HG02678 (cell line): Measurements from ENCODE around the gene NBEA.
"Not testable (repeated sequence)": the region's sequence is repeated elsewhere in the genome, so short reads cannot be mapped to it uniquely, and the experiment has no call there.

Experiments
- ATAC-seq: cut with Tn5 transposase; IDR thresholded peaks from one replicate; pipeline ENCODE4 v1.9.1; 2021; ENCODE audit warnings: mild to moderate bottlenecking, moderate library complexity; ENCODE audit not compliant: unreplicated experiment

The NBEA gene

DNA sequence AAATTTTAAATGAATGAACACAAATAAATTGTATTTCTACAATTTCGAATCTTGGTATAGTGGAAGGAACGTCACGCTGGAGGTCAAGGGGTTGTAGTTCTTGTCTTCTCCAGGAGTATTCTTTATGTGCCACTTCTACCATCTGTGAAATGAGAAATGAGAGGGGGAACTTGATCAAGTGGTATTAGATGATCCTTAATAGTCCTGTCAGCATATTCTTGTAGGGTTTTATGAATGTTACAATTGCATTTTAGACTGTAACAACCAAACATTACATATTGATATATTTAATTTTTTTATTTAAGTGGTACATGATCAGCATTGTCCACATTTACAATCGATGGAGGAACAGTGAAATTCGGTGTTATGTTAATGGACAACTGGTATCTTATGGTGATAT, 113.6 kb downstream of the NBEA start:
- no peak for ATAC-seq

DNA sequence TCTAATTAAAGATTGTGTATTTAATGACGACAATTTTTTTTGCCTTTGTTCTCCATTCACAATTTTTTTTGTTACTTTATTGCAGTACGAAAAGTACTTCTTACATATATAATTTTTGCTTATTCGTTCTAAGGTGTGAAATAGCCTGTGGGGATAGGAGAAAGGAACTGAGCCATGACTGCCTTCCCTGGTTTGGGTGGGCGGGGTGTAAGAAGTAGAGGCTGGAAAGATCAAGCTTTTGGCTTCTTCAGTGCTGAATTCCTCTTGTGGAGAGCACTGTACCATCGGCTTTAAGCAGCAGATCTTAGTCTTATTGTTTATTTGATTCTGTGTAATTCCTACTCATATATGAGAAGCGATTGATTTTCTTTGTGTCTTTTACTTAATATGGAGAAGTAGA, 115.8 kb downstream of the NBEA start:
- no peak for ATAC-seq

DNA sequence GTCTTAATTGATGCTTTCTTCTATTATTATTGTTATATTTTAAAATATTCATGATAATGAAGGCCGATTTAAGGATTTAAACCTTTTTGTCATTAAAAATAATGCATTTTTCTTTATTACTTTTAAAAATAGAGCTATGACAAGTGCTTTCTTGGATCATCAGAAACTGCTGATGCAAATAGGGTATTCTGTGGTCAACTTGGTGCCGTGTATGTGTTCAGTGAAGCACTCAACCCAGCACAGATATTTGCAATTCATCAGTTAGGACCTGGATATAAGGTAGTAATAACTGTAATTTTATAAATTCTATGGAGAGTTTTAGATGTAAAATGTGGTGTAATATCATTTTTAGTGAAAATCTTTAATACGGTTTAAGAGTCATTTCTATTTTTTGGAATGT, 116.5 kb downstream of the NBEA start:
- peak; percentile 92 for ATAC-seq

DNA sequence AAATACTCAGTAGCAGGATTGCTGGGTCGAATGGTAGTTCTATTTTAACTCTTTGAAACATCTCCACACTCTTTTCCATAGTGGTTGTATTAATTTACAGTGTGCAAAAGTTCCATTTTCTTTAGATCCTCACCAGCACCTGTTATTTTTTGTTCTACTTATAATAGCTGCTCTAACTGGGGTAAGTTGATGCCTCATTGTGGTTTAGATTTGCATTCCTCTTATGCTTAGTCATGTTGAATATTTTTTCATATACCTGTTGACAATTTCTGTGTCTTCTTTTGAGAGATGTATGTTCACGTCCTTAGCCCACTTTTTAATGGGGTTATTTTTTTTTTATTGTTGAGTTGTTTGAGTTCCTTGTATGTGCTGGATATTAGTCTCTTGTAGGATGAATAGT, 144.6 kb downstream of the NBEA start:
- ATAC-seq: no peak

DNA sequence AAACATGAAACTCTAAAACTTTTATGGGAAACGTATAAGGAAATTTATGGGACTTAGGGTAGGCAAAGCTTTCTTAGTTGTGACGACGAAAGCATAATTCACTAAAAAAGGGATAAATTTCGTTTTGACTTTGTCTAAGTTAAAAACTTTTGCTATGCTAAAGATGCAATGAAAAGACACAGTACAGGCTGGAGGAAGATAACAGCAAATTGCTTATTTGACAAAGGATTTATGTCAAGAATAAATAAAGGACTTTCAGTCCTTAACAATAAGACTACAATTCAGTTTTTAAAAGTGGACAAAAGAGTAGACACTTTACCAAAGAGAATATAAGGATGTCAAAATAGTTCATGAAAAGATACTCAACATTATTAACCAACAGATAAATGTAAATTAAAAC, 150.2 kb downstream of the NBEA start:
- no peak for ATAC-seq

DNA sequence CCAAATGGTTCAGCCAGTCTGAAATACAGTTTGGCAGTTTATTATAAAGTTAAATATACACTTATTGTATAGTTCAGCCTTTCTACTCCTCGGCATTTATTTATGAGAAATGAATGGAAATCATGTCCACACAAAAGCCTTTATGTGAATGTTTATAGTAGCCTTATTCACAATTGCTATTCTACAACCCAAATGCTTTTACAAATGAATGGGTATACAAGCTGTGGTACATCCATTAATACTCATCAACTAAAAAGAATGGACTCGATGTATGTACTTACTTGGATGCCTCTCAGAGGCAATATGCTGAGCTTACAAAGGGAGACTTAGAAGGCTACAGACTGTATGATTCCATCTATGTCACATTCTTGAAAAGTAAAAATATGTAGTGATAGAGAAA, 150.7 kb downstream of the NBEA start:
- no peak for ATAC-seq

DNA sequence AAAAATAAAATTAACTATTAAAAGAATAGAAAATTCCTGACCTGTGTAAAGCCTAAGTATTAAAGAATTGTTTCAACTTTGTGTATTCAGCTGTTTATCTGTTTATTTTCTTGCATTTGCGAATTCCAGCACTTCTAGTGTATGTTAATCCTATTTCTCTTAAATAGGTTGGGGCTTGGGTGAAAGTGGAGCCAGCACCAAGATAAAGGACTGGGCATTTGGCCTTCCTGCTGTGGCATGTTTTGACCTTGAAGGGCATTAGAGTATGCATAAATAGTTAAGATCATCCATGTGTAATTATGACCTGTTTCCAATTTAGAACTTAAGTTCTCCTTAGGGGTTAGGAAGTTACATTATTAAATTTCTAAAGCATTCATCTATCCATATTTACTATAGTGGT, 151.3 kb downstream of the NBEA start:
- ATAC-seq: no peak

DNA sequence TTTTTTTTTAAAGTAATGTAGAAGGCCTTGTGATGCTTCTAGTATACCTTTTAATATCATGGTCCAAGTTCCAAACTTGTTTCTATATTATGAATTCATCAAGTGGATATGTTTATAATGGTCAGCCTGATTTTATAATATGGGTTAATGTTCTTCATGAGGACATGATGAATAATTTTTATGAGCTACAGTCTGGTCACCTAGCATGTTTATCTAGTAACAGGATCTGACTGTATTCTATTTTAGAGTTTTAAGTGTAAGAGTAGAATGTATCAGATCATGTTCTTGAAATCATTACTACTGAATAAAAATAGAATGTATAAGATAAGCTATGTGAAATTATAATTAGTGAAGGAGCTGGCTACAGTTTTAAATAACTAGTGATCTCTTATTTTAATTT, 164.7 kb downstream of the NBEA start:
- ATAC-seq: not testable (repeated sequence)

DNA sequence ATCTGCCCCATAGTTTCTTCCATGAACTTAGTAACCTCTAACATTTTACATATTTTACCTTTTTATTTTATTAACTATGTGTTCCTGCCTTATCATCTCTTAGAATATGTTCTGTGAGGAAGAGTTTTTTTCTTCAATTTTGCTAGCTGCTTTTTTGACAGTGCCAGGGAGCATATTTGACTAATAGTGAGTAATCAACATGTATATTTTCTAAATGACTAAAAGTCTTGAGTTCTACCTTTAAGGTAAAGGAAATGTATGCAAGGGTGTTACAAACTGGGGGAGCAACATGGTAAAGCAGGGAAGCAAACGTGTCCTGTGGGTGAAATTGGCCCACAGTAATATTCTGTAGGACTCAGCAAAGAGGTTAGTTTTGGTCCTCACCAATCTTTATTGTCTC, 165.5 kb downstream of the NBEA start:
- ATAC-seq: no peak

DNA sequence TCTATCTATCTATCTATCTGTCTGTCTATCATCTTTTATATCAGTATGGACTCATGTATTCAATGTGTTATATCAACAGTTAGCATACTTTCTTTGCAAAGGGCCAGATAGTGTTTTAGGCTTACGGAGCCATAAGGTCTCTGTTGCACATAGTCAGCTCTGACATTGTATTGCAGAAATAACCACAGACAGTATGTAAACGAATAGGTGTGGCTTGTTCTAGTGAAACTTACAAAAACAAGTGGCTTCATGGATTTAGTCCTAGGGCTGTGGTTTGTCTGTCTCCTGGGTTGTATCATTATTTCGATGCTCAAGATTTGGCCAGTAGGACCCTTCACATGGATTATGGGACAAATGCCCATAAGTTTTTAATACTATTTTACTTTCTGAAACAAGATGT, 171.5 kb downstream of the NBEA start:
- ATAC-seq: not testable (repeated sequence)

DNA sequence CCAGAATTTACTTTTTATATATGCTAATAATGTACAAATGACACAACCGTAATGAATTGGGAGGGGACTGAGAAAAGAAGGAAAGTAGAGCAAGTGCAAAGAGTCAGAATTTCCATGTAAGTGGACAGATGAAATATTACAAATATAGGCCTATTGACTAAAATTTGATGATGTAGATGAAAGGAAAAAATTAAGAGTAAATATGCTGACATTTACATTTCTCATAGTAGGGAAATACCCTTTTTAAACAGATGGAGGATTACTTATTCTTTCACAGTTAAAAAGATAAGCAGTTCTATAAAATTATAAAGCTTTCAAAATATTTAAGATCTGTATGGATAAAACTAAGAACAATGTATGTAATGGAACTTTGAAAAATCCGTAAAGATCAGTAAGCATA, 185.4 kb downstream of the NBEA start:
- ATAC-seq: no peak

DNA sequence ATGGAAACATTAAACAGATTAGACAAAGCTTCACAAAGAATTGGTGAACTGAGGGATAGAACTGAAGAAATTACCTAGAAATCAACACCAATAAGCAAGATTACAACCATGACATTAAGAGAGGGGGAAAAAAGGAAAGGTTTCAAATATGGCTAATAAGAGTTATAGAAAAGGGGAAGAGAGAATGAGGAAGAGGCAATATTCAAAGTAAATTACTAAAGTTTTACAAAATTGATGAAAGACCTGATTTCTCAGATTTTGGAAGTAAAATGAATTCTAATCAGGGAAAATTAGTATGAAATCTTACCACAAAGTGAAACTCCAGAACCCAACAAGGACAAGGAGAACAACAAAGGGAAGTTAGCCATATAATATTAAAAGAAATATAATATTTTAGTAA, 187.4 kb downstream of the NBEA start:
- no peak for ATAC-seq

DNA sequence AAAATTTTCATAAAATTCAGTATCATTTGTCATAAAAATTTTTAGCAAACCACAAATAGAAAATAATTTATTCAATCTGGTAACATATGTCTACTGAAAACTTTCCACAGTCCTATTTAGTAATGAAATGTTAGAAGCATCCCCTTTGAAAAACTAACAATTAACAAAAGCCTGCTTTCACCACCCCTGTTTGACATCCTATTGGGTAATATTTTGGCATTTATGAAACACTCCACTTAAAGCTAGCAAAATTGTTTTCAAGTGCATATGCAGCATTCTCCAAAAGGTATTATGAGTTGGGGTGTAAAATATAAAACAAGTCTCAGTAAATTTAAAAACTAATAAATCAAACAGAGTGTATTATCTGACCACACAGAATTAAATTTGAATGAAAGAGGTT, 189.4 kb downstream of the NBEA start:
- no peak for ATAC-seq

DNA sequence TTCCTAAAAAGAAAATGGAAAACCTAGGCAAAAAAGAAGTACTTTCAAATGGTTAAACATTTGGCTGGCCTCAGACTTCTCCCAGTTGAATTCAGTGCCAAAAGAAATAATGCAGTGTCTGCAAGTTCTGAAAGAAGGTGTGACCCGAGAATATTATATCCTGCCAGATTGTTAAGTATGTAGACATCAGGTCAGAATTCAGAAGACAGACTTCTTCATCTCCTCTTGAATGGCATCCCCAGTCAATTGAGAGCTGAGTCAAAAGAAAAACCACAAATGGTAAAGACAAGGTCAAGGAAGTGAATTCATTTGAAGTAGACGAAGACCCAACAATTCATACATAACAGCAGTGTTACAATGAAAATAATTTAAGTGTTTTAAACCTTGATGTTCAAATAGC, 194.5 kb downstream of the NBEA start:
- no peak for ATAC-seq

DNA sequence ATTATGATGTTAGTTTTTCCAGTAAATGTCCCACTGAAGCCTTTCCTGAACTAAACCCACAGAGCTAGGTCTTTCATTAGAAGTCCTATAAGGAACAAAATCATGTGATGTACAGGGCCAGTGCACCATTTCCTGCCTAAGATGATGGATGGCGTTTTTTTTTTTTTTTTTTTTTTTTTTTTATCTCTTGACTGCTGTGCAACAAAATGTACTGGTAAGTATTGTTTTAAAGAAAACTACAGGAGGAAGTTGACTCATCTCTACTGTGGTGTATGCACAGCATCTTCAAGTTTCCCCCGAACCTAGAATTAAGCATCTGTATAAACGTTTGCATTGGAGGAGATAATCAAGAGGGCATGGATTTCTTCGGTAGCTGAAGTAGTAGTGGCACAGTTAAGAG, 197.5 kb downstream of the NBEA start:
- ATAC-seq: no peak

DNA sequence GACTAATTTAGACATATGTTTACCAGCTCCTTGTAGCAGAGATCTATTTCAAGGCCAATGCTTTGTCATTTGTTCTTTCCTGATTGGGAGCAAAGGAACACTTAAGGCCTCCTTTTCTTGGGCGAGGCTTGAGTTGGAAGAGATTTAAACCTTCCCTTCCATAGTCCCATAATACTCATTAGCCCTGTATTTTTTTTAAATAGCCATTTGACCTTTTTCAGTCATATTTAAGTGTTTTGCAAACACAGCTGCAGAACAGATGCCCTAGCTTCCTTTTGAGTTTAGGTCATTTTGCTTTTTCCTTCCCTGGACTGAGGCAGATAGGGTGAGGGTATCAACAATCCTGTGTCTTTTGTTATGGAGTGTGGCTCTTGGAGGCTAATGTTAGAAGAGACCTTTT, 198.3 kb downstream of the NBEA start:
- ATAC-seq: no peak

DNA sequence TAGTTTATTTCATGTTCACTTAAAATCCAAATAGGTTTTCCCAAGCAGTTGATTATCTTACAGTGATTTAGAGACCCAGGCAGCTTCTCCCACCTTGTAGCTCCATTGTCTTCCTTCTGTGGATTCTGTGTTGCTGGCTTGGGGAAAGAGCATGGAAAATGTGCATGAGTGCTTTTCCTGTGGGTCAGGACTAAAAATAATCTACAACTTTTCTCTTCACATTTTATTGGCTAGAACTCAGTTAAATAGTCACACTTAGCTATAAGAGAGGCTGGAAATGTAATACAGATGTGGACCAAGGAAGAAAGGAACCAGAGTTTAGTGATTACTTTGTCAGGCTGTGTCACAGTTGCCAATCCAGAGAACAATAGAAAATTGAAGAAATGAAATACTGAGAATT, 198.8 kb downstream of the NBEA start:
- ATAC-seq: no peak

DNA sequence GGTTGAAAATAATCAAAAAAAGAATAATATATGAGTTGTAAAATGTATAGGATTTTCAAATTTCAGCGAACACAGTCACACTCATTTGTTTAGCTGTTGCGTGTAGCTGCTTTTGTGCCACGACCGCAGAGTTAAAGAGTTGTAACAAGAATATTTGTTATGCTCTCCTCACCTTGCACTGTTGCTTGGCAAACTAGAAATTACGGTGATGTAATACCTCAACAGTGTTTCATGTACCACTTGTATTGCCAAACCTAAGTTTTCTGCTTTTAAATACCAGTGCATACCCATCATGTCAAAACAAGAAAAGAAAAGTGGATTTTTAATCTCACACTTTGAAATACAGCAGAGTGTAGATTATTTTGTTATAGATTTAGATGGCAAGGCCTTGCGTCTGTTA, 201.1 kb downstream of the NBEA start:
- ATAC-seq: no peak

DNA sequence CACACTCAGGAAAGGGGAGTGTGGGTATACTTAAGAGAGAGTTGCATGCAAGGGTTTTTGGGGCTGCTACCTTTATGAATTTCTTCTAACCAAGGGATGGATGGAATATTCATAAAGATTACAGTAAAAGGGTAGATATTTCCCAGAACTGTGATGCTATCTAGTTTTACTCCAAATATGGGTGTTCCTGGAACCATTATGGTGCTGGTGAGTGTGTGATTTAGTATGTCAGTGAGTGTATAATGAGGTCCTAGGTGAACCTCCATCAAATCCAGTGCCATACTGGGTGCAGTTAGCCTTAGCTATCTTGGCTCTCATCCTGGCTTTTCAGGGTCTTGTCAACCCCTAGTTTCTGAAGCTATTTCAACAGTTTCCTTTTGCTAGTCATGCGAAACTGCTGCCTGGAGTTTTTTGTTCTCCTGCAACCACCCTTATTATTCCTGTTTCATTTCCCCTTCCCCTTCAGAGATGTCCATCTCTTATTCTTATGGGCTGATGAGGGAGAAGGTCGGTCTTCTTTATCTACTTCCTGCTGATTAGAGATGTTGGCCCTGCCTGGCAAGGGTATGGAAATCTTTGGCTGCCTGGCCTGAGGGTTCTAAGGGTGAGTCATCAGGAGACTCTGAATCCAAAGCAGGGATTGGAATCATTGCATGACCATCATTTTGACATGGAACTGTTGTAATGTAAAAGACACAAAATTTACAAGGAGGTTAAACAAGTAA, 202.3 kb downstream of the NBEA start:
- no peak for ATAC-seq

DNA sequence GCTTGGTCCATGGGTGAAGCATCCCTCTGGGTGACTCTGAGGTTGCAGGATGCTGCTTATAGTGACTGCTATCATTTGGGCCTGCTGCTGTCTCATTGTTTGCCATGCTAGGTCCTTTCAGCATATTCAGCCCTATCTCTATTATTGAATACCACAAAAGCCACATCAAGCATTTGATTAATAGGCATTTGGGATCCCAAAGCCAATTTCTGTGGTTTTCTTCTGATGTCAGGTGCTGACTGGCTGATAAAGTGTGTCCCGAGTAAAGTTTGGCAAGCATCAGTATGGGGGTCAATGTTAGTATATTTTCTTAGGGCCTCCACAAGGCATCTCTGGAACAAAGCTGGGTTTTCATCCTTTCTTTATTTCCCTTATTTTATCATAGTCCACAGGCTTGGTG, 204.6 kb downstream of the NBEA start:
- no peak for ATAC-seq

DNA sequence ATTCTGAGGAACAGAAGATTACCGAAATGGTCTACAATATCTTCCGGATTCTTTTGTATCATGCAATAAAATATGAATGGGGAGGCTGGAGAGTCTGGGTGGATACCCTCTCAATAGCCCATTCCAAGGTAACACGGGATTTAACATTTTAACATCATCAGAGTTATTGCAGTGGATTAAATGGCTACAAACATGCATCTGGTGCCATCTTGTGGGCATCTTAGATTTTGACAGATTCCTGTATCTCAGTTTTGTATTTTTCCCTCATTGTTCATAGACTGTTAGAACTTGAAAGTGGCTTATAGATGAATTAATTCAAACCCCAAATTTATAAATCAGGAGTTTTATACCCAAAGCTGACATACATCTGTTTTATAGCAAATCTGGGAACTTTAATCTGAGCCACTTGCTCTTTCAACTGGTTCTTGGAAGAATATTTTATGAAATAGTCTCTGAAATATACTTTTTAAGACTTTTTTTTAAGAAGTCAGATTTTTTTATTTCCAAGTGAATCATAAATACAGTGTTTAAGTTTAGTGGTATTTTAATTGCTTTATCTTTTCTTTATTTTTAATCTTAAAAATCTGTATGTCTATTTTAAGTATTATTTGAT, 215.2 kb downstream of the NBEA start:
- ATAC-seq: peak; percentile 73

DNA sequence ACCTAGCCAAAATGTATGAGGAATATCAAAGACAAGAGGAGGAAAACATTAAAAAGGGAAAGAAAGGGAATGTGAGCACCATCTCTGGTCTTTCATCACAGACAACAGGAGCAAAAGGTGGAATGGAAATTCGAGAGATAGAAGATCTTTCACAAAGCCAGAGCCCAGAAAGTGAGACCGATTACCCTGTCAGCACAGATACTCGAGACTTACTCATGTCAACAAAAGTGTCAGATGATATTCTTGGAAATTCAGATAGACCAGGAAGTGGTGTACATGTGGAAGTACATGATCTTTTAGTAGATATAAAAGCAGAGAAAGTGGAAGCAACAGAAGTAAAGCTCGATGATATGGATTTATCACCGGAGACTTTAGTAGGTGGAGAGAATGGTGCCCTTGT, 217.0 kb downstream of the NBEA start:
- no peak for ATAC-seq

DNA sequence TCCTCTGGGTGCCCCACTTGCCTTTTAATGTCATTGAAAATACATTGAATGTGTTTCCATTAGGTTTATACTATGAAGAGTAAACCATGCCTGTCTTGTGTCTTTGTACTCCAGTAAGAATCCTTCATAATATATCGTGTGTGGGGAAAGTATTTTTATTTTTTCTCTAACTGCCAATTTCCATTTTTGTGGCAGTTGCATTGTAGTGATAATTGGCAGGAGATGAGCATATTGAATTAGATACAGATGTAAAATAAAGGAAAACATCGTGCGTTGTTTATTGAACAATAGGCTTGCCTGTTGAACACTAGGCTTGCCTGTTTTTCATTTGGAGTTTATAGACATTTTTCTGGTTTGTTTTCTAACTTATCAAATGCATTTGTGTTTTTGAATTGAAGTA, 218.8 kb downstream of the NBEA start:
- ATAC-seq: no peak
